WTC11 (cell line): ENCODE results near the gene ST6GALNAC3. TPM values are rescaled to one million over a fixed set of nuclear protein-coding genes. Genes with fewer than 3 reads are reported as not detected.

ENCODE experiments used
- ATAC-seq: fragments of 200-7000 bp; cut with Tn5 transposase; 2 replicates; pipeline ENCODE4 v1.10.0; 2021; ENCODE audit warnings: mild to moderate bottlenecking, moderate library complexity
- CTCF ChIA-PET: fragments of 300-600 bp; sonication (Branson Sonifier 250); formaldehyde crosslinking; loops from one replicate; lab custom pipeline; 2021; ENCODE audit warnings: antibody characterized with exemption; lab: Charles Lee
- POLR2A ChIA-PET: fragments of 350-600 bp; sonication (Branson Sonifier 250); formaldehyde crosslinking; loops from one replicate; lab custom pipeline; 2021; ENCODE audit warnings: antibody characterized with exemption; lab: Charles Lee
- DNase-seq: peaks from one replicate; pipeline ENCODE4 v3.0.0; 2021; ENCODE audit warnings: low spot score
- H3K27ac Mint-ChIP-seq: 2 replicates; pipeline ENCODE4 v1.8.0; 2021; ENCODE audit warnings: mixed read lengths
- H3K27me3 Mint-ChIP-seq: 2 replicates; pipeline ENCODE4 v1.8.0; 2021; ENCODE audit warnings: low read depth, mild to moderate bottlenecking, moderate library complexity, mixed read lengths
- H3K36me3 Mint-ChIP-seq: 2 replicates; pipeline ENCODE4 v1.8.0; 2021; ENCODE audit warnings: mixed read lengths
- H3K4me1 Mint-ChIP-seq: 2 replicates; pipeline ENCODE4 v1.8.0; 2022; ENCODE audit warnings: mixed read lengths
- H3K4me3 Mint-ChIP-seq: 2 replicates; pipeline ENCODE4 v1.8.0; 2021; ENCODE audit warnings: mild to moderate bottlenecking, moderate library complexity, mixed read lengths
- H3K9me3 Mint-ChIP-seq: 2 replicates; pipeline ENCODE4 v1.8.0; 2021; ENCODE audit warnings: mixed read lengths
- ATF1 ChIP-seq: sonication (generic); formaldehyde crosslinking; IDR thresholded peaks from 2 replicates; pipeline ENCODE4 v1.8.1; 2023; ENCODE audit warnings: mild to moderate bottlenecking, moderate library complexity, missing genetic modification reagents
- EMX1 ChIP-seq: fragments of 250-450 bp; sonication (Bioruptor Pico); IDR thresholded peaks from 2 replicates; pipeline ENCODE4 v1.8.0; 2021; ENCODE audit warnings: mild to moderate bottlenecking
- FOXJ3 ChIP-seq: sonication (generic); formaldehyde crosslinking; IDR thresholded peaks from 2 replicates; pipeline ENCODE4 v1.9.0; 2021; ENCODE audit warnings: missing genetic modification reagents, mild to moderate bottlenecking, borderline replicate concordance
- GTF2I ChIP-seq: fragments of 250-450 bp; sonication (Bioruptor Pico); conservative IDR thresholded peaks from 2 replicates; pipeline ENCODE4 v1.4.0; 2021; ENCODE audit warnings: mild to moderate bottlenecking
- IRF1 ChIP-seq: sonication (generic); formaldehyde crosslinking; IDR thresholded peaks from 2 replicates; pipeline ENCODE4 v1.8.0; 2023; ENCODE audit warnings: missing genetic modification reagents
- KAT7 ChIP-seq: sonication (generic); formaldehyde crosslinking; IDR thresholded peaks from 2 replicates; pipeline ENCODE4 v1.8.1; 2023; ENCODE audit warnings: missing genetic modification reagents, mild to moderate bottlenecking, borderline replicate concordance
- MYBL2 ChIP-seq: sonication (generic); formaldehyde crosslinking; IDR thresholded peaks from 2 replicates; pipeline ENCODE4 v1.8.1; 2023; ENCODE audit warnings: mild to moderate bottlenecking, moderate library complexity, missing genetic modification reagents
- NFE2L1 ChIP-seq: sonication (generic); formaldehyde crosslinking; IDR thresholded peaks from 2 replicates; pipeline ENCODE4 v1.8.1; 2023; ENCODE audit warnings: missing genetic modification reagents
- NFYB ChIP-seq: sonication (generic); formaldehyde crosslinking; conservative IDR thresholded peaks from 2 replicates; pipeline ENCODE4 v1.8.0; 2022; ENCODE audit warnings: low read depth, missing genetic modification reagents
- NR1H2 ChIP-seq: sonication (generic); formaldehyde crosslinking; IDR thresholded peaks from 2 replicates; pipeline ENCODE4 v1.9.0; 2021; ENCODE audit warnings: mild to moderate bottlenecking, moderate library complexity, missing genetic modification reagents
- PREB ChIP-seq: sonication (generic); formaldehyde crosslinking; IDR thresholded peaks from 2 replicates; pipeline ENCODE4 v1.8.1; 2022; ENCODE audit warnings: mild to moderate bottlenecking, missing genetic modification reagents, moderate library complexity, borderline replicate concordance
- PRRX2 ChIP-seq: fragments of 250-450 bp; sonication (Bioruptor Pico); IDR thresholded peaks from 2 replicates; pipeline ENCODE4 v1.8.0; 2021; ENCODE audit warnings: mild to moderate bottlenecking
- SMAD3 ChIP-seq: sonication (generic); formaldehyde crosslinking; IDR thresholded peaks from 2 replicates; pipeline ENCODE4 v1.8.0; 2022; ENCODE audit warnings: missing genetic modification reagents, mild to moderate bottlenecking, borderline replicate concordance
- SP1 ChIP-seq: sonication (generic); formaldehyde crosslinking; conservative IDR thresholded peaks from 2 replicates; pipeline ENCODE4 v1.8.1; 2022; ENCODE audit warnings: missing genetic modification reagents
- TCF7 ChIP-seq: sonication (generic); formaldehyde crosslinking; IDR thresholded peaks from 2 replicates; pipeline ENCODE4 v1.8.0; 2022; ENCODE audit warnings: mild to moderate bottlenecking, low read depth, missing genetic modification reagents, moderate library complexity
- TEAD1 ChIP-seq: sonication (generic); formaldehyde crosslinking; IDR thresholded peaks from 2 replicates; pipeline ENCODE4 v1.8.0; 2022; ENCODE audit warnings: mild to moderate bottlenecking, missing genetic modification reagents
- USF2 ChIP-seq: sonication (generic); formaldehyde crosslinking; IDR thresholded peaks from 2 replicates; pipeline ENCODE4 v1.8.1; 2023; ENCODE audit warnings: mild to moderate bottlenecking, missing genetic modification reagents, moderate library complexity
- ZBTB21 ChIP-seq: sonication (generic); formaldehyde crosslinking; IDR thresholded peaks from 2 replicates; pipeline ENCODE4 v1.8.1; 2023; ENCODE audit warnings: mild to moderate bottlenecking, missing genetic modification reagents, borderline replicate concordance
- ZBTB43 ChIP-seq: sonication (generic); formaldehyde crosslinking; IDR thresholded peaks from 2 replicates; pipeline ENCODE4 v1.8.1; 2023; ENCODE audit warnings: mild to moderate bottlenecking, missing genetic modification reagents
- ZNF423 ChIP-seq: fragments of 250-450 bp; sonication (Bioruptor Pico); IDR thresholded peaks from 2 replicates; pipeline ENCODE4 v2.1.2; 2022; ENCODE audit warnings: mild to moderate bottlenecking, moderate library complexity
- ZNF671 ChIP-seq: fragments of 250-450 bp; sonication (Bioruptor Pico); IDR thresholded peaks from 2 replicates; pipeline ENCODE4 v1.8.0; 2021; ENCODE audit warnings: mild to moderate bottlenecking
- ZSCAN18 ChIP-seq: fragments of 250-450 bp; sonication (Bioruptor Pico); IDR thresholded peaks from 2 replicates; pipeline ENCODE4 v2.1.2; 2022; ENCODE audit warnings: mild to moderate bottlenecking, moderate library complexity
- total RNA-seq: library from RNA; stranded (reverse); gene quantifications from 3 replicates; pipeline ENCODE4 v1.2.3, GENCODE V29; 2021

The ST6GALNAC3 gene
- total RNA-seq, 1 experiment from 2014 or later: 11.9 TPM

- no peak for TF ChIP-seq TCF7
- no peak for TF ChIP-seq TEAD1 (CRISPR knock-in tag)
- TF ChIP-seq USF2 (CRISPR knock-in tag): no peak
- TF ChIP-seq MYBL2 (CRISPR knock-in tag): no peak
- TF ChIP-seq NR1H2 (CRISPR knock-in tag): no peak
- TF ChIP-seq ZBTB21 (CRISPR knock-in tag): no peak
- no peak for TF ChIP-seq EMX1
- TF ChIP-seq PRRX2 (CRISPR knock-in tag): no peak
These were observed 533.2 kb downstream of the ST6GALNAC3 start (continued) for GRCh38 chr1:76607717-76608116.

GRCh38 chr1:76611770-76612445 is 537.4 kb downstream of the ST6GALNAC3 start:
- Mint-ChIP-seq H3K27ac (no peak overlapping the region), H3K4me3 (no peak overlapping the region), H3K9me3 (no peaks in the 10 kb centered on the region)
- ATAC-seq: no peak
- ChIA-PET CTCF (no interaction called here), POLR2A (no interaction called here)
- no peak for TF ChIP-seq IRF1 (CRISPR knock-in tag)
- no peak for TF ChIP-seq ZBTB43 (CRISPR knock-in tag)
- no peak for TF ChIP-seq ZSCAN18 (CRISPR knock-in tag)
- TF ChIP-seq SMAD3: no peak
- TF ChIP-seq SP1 (CRISPR knock-in tag): no peak
- TF ChIP-seq PREB: no peak
- TF ChIP-seq TEAD1 (CRISPR knock-in tag): no peak
- TF ChIP-seq NFE2L1 (CRISPR knock-in tag): no peak
- no peak for TF ChIP-seq ATF1 (CRISPR knock-in tag)
- no peak for TF ChIP-seq KAT7 (CRISPR knock-in tag)
- TF ChIP-seq NFYB: no peak
- no peak for TF ChIP-seq ZNF423 (CRISPR knock-in tag)
- TF ChIP-seq FOXJ3 (CRISPR knock-in tag): no peak
- no peak for TF ChIP-seq ZNF671 (CRISPR knock-in tag)
- no peak for TF ChIP-seq GTF2I (CRISPR knock-in tag)
- TF ChIP-seq, all 79 proteins: peak for 0
- Mint-ChIP-seq H3K27me3 (no peaks in the 10 kb centered on the region), H3K36me3 (no peaks in the 10 kb centered on the region), H3K4me1 (no peaks in the 10 kb centered on the region)
- no peak for DNase-seq
